Esophagus muscularis mucosa (tissue), 4 donors: ENCODE data around the gene PRKCB. TPM values are rescaled to one million over a fixed set of nuclear protein-coding genes. Genes with fewer than 3 reads are reported as not detected.

ENCODE experiments used
- DNase-seq: peaks from one replicate; pipeline ENCODE4 v3.0.0-alpha.2; 2017; ENCODE audit errors: extremely low spot score
- H3K27ac ChIP-seq, 4 donors: fragments of 200-600 bp; sonication (generic); replicated peaks in 1 of 4; 1 replicate in 3 of 4; 2 replicates in 1 of 4; pipeline ENCODE4 v1.5.1; 2016 to 2019; ENCODE audit warnings: mild to moderate bottlenecking in 1 of 4
- H3K27me3 ChIP-seq, 4 donors: fragments of 200-600 bp; sonication (generic); one replicate each; pipeline versions ENCODE4 v1.5.1 to v1.6.0; 2016 to 2019
- H3K36me3 ChIP-seq, 4 donors: fragments of 200-600 bp; sonication (generic); one replicate each; pipeline ENCODE4 v1.5.1; 2016 to 2019
- H3K4me1 ChIP-seq, 4 donors: fragments of 200-600 bp; sonication (generic); one replicate each; pipeline ENCODE4 v1.5.1; 2016 to 2019
- H3K4me3 ChIP-seq, 4 donors: fragments of 200-600 bp; sonication (generic); 1 replicate in 2 of 4; 2 replicates in 2 of 4; pipeline ENCODE4 v1.5.1; 2016 to 2019; ENCODE audit warnings: mild to moderate bottlenecking in 4 of 4, moderate library complexity in 1 of 4
- H3K9me3 ChIP-seq, 4 donors: fragments of 200-600 bp; sonication (generic); 1 replicate in 3 of 4; 2 replicates in 1 of 4; pipeline ENCODE4 v1.5.1; 2016 to 2019
- EP300 ChIP-seq: sonication (generic); formaldehyde crosslinking; IDR thresholded peaks from one replicate; pipeline ENCODE4 v1.6.1; 2017; ENCODE audit warnings: antibody characterized with exemption
- POLR2A ChIP-seq: fragments of 450-650 bp; IDR thresholded peaks from one replicate; pipeline ENCODE4 v1.6.1; 2017; ENCODE audit warnings: antibody characterized with exemption, moderate library complexity, mild to moderate bottlenecking, low read depth
- POLR2AphosphoS5 ChIP-seq, 2 donors: sonication (generic); formaldehyde crosslinking; IDR thresholded peaks; one replicate each; pipeline ENCODE4 v1.6.1; 2017; ENCODE audit warnings: antibody characterized with exemption in 2 of 2
- WGBS: methylation state at CpG from one replicate; pipeline ENCODE4 v1.1.5; 2018; 5-methylcytosine and 5-hydroxymethylcytosine counted together
- intact Hi-C: fragments of 100-400 bp; cut with DNase I; formaldehyde crosslinking; loops from one replicate; pipeline ENCODE4 v1.15.1; 2023
- total RNA-seq, 4 donors: library from RNA; depleted of rRNA; stranded (reverse); fragments of >200 nt; gene quantifications; one replicate each; pipeline versions ENCODE4 v1.1.0 to v1.2.1, GENCODE V29; 2016
- TF ChIP-seq, protein P1 (sequence below), 3 experiments: fragments of 200-600 bp in 2 of 3; fragments of 450-650 bp in 1 of 3; sonication (generic) in 2 of 3; IDR thresholded peaks; one replicate each; pipeline ENCODE4 v1.5.1; 2017 to 2019; ENCODE audit warnings: antibody characterized with exemption in 3 of 3, mild to moderate bottlenecking in 2 of 3, moderate library complexity in 1 of 3

The PRKCB gene
- total RNA-seq, 4 donors from 2014 or later = 5.8 to 15.6 (median 9.7) TPM

DNA sequence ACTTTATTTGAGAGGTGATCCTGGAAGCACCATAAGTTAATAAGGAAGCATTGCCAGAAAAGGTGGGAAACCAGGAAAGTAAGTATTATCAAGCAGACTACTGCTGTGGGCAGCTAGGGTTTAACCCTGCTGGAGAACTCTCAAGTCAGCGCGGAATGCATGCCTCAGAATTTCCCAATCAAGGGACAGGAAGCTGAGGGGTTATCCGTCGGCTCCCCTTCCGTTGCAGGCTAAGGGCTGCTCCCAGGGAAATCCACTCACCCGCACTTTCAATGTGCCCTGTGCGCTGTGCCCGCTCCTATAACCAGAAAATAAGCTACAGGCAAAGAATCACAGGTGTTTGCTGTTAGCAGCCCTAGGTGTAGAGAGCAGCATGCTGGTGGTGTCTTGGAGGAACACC is 281.9 kb downstream of the PRKCB start:
- DNase-seq = no peak
- no peaks in the 10 kb centered on the region for H3K4me1 ChIP-seq
- TF ChIP-seq, protein P1, sequence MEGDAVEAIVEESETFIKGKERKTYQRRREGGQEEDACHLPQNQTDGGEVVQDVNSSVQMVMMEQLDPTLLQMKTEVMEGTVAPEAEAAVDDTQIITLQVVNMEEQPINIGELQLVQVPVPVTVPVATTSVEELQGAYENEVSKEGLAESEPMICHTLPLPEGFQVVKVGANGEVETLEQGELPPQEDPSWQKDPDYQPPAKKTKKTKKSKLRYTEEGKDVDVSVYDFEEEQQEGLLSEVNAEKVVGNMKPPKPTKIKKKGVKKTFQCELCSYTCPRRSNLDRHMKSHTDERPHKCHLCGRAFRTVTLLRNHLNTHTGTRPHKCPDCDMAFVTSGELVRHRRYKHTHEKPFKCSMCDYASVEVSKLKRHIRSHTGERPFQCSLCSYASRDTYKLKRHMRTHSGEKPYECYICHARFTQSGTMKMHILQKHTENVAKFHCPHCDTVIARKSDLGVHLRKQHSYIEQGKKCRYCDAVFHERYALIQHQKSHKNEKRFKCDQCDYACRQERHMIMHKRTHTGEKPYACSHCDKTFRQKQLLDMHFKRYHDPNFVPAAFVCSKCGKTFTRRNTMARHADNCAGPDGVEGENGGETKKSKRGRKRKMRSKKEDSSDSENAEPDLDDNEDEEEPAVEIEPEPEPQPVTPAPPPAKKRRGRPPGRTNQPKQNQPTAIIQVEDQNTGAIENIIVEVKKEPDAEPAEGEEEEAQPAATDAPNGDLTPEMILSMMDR (IDR thresholded peaks at IDR 0.05) = no peak
- no peak for TF ChIP-seq POLR2AphosphoS5 (IDR thresholded peaks at IDR 0.05)
- TF ChIP-seq EP300 = no peak
- TF ChIP-seq POLR2A = no peak
- H3K27me3 ChIP-seq = no peaks in the 10 kb centered on the region
- H3K4me3 ChIP-seq = no peak overlapping the region
- no peak overlapping the region for H3K27ac ChIP-seq
- intact Hi-C loops = no loop called here
- no peaks in the 10 kb centered on the region for H3K36me3 ChIP-seq
- 63% methylated on average over 8 of the region's 8 CpGs for WGBS
- H3K9me3 ChIP-seq = no peaks in the 10 kb centered on the region

DNA sequence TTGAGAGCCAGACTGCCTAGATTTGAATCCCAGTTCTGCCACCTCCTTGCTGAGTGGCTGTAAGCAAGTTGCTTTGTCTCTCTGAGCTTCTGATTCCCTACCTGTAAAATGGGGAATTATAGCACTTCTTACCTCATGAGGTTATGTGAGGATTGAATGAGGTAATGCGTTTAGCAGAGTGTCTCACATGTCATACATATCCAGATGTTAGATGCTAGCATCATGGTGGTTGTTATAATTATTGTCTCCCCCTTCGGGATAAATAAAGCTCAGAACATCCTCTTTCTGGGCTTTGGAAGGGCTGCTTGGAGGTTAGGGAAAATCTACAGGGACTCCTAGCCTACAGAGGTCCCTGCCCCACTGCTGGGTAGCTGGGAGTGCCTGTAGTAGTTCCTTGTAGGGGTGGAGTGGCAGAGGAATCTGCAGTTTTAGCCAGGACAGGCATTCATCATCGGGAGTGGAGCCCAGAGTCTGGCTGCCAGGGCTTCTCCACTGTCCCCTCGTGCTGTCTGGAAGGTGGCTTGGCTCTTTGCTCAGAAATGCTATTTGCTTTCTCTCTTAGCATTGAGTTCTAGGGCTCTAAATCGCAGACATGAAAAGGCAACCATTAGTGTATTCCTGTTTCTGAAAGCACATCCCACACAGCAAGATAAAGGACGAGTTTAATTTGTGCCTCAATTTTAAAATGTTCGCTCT is 282.5 kb downstream of the PRKCB start:
- no peak for DNase-seq
- H3K27me3 ChIP-seq = no peaks in the 10 kb centered on the region
- H3K4me3 ChIP-seq = no peak overlapping the region
- H3K36me3 ChIP-seq = no peaks in the 10 kb centered on the region
- WGBS = 68% methylated on average over 7 of the region's 7 CpGs
- H3K27ac ChIP-seq = no peak overlapping the region
- H3K4me1 ChIP-seq = no peaks in the 10 kb centered on the region
- no peaks in the 10 kb centered on the region for H3K9me3 ChIP-seq
- TF ChIP-seq, protein P1 (IDR thresholded peaks at IDR 0.05) = no peak
- TF ChIP-seq POLR2A (no peak), POLR2AphosphoS5 (IDR thresholded peaks at IDR 0.05) (no peak), EP300 (no peak)
- intact Hi-C loops = no loop called here

DNA sequence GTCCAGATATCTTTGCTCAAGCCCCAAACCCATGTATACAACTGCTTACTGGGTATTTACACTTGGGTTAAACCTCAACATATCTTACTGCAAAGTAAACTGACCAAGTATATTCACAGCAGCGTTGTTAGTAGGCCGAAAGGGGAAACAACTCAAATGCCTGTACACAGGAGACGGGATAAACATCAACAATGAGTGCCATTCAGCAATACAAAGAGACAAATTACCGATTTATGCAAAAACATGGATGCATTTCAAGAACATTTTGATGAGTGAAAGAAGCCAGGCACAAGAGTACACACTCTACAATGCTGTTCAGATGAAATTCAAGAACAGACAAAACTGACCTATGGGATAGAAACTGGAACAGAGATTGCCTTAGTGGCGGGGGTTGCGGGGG is 284.0 kb downstream of the PRKCB start:
- TF ChIP-seq POLR2AphosphoS5 (IDR thresholded peaks at IDR 0.05) (no peak), EP300 (no peak), POLR2A (no peak)
- TF ChIP-seq, protein P1 (IDR thresholded peaks at IDR 0.05) = no peak
- no peak overlapping the region for H3K4me3 ChIP-seq
- WGBS = 85% methylated on average over 6 of the region's 6 CpGs
- no peaks in the 10 kb centered on the region for H3K9me3 ChIP-seq
- H3K27ac ChIP-seq = no peak overlapping the region
- no peak for DNase-seq
- intact Hi-C loops = no loop called here
- H3K4me1 ChIP-seq = no peaks in the 10 kb centered on the region
- H3K27me3 ChIP-seq = no peaks in the 10 kb centered on the region
- peaks cover 0 to 3% (median 0%) of the 10 kb centered on the region in 4 donors for H3K36me3 ChIP-seq

DNA sequence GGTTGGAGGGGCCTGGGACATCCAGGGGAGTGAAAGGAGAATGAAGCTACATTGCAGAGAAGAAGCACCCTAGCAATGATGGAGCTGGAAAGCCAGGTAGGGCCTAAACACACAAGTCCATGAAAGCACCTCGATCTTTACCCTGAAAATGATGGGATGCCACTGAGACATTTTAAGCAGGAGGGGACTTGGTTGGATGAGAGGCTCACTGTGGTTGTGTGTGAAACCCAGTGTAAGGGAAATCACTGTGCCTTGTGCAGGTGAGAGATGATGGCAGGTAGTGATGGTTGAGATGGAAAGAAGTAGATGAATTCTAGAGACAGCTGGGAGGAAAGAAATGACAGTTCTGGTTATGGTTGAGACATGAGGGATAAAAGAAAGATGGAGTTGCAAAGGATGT is 287.5 kb downstream of the PRKCB start:
- Histone ChIP-seq H3K27ac (no peak overlapping the region), H3K27me3 (no peaks in the 10 kb centered on the region), H3K36me3 (peaks cover 0 to 3% (median 0%) of the 10 kb centered on the region in 4 donors), H3K9me3 (no peaks in the 10 kb centered on the region), H3K4me3 (no peak overlapping the region), H3K4me1 (no peaks in the 10 kb centered on the region)
- WGBS = 67% methylated on average over 1 of the region's 1 CpG
- DNase-seq = no peak
- TF ChIP-seq EP300 (no peak), POLR2A (no peak), POLR2AphosphoS5 (IDR thresholded peaks at IDR 0.05) (no peak)
- TF ChIP-seq, protein P1 (IDR thresholded peaks at IDR 0.05) = no peak
- intact Hi-C loops = no loop called here

DNA sequence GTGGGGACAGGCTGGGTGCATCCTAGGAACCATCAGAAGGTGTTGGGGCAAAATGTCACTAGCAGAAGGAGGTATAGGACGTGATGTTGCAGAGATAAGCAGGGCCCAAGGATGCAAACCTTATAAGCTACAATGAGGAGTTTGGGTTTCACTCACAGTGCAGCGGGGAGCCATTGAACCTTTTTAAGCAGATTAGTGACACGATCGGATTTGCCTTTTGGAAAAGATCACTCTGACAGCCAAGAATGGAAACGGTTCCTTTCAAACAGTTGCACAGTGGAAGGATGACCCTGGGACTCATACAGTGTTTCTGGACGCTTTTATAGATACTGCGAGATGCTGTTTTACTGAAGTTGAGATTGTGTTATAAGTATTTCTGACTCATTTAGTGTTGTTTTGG is 288.5 kb downstream of the PRKCB start:
- no peak for TF ChIP-seq POLR2AphosphoS5 (IDR thresholded peaks at IDR 0.05)
- TF ChIP-seq, protein P1 (IDR thresholded peaks at IDR 0.05) = no peak
- TF ChIP-seq EP300 = no peak
- TF ChIP-seq POLR2A = no peak
- Histone ChIP-seq H3K9me3 (no peaks in the 10 kb centered on the region), H3K27ac (no peak overlapping the region), H3K4me3 (no peak overlapping the region), H3K36me3 (peaks cover 0 to 3% (median 0%) of the 10 kb centered on the region in 4 donors), H3K4me1 (no peaks in the 10 kb centered on the region), H3K27me3 (no peaks in the 10 kb centered on the region)
- WGBS = 82% methylated on average over 7 of the region's 7 CpGs
- no peak for DNase-seq
- intact Hi-C loops = no loop called here
